Mesenchymal stem cell (in vitro differentiated cells and primary cell): ENCODE measurements around the gene CELSR3. TPM values are rescaled to one million over a fixed set of nuclear protein-coding genes. Genes with fewer than 3 reads are reported as not detected.

Experiments
- DNase-seq: peaks from one replicate; pipeline ENCODE4 v3.0.0-alpha.2; 2013
- H2AFZ ChIP-seq: one replicate; pipeline ENCODE4 v1.6.1; 2013; ENCODE audit warnings: low read depth, mild to moderate bottlenecking, control low read depth, inconsistent platforms, low read length, moderate library complexity
- H2AK5ac ChIP-seq: 2 replicates; pipeline ENCODE4 v1.6.1; 2013; ENCODE audit warnings: low read length, moderate library complexity, mild to moderate bottlenecking, inconsistent platforms; ENCODE audit not compliant: severe bottlenecking
- H2BK120ac ChIP-seq: one replicate; pipeline ENCODE4 v1.6.1; 2013; ENCODE audit warnings: low read depth, mild to moderate bottlenecking, inconsistent platforms, low read length, moderate library complexity
- H2BK12ac ChIP-seq, 2 experiments: one replicate each; pipeline ENCODE4 v1.6.1; 2013; ENCODE audit warnings: inconsistent platforms in 2 of 2, low read length in 2 of 2, mild to moderate bottlenecking in 2 of 2, moderate library complexity in 2 of 2, control low read depth in 1 of 2
- H2BK15ac ChIP-seq: one replicate; pipeline ENCODE4 v1.6.1; 2013; ENCODE audit warnings: mild to moderate bottlenecking, low read depth, inconsistent platforms; ENCODE audit not compliant: poor library complexity, severe bottlenecking
- H2BK5ac ChIP-seq: 2 replicates; pipeline ENCODE4 v1.6.1; 2013; ENCODE audit warnings: low read depth, mild to moderate bottlenecking, low read length, control low read depth, inconsistent platforms; ENCODE audit not compliant: poor library complexity, severe bottlenecking
- H3K14ac ChIP-seq, 2 experiments: one replicate each; pipeline ENCODE4 v1.6.1; 2013; ENCODE audit warnings: inconsistent platforms in 2 of 2, low read length in 2 of 2, control low read depth in 1 of 2, mild to moderate bottlenecking in 1 of 2, moderate library complexity in 1 of 2
- H3K18ac ChIP-seq, 2 experiments: one replicate each; pipeline ENCODE4 v1.6.1; 2013; ENCODE audit warnings: inconsistent platforms in 2 of 2, low read length in 2 of 2, control low read depth in 1 of 2, low read depth in 1 of 2, mild to moderate bottlenecking in 1 of 2
- H3K23ac ChIP-seq, 2 experiments: one replicate each; pipeline ENCODE4 v1.6.1; 2013; ENCODE audit warnings: inconsistent platforms in 2 of 2, low read length in 2 of 2, mild to moderate bottlenecking in 2 of 2, moderate library complexity in 2 of 2, control low read depth in 1 of 2
- H3K27ac ChIP-seq: 2 replicates; pipeline ENCODE4 v1.5.1; 2013; ENCODE audit warnings: mild to moderate bottlenecking, moderate library complexity, low read length, control low read depth, inconsistent platforms; ENCODE audit not compliant: poor library complexity, severe bottlenecking
- H3K27me3 ChIP-seq, 2 experiments: 2 replicates each; pipeline versions ENCODE4 v1.6.1 to v1.7.0; 2013; ENCODE audit warnings: low read length in 2 of 2, mild to moderate bottlenecking in 2 of 2, moderate library complexity in 2 of 2, control low read depth in 1 of 2, inconsistent platforms in 1 of 2; ENCODE audit not compliant: control insufficient read depth in 1 of 2, insufficient read depth in 1 of 2
- H3K36me3 ChIP-seq, 2 experiments: 2 replicates each; pipeline versions ENCODE4 v1.6.1 to v1.7.0; 2013; ENCODE audit warnings: low read length in 2 of 2, control low read depth in 1 of 2, inconsistent platforms in 1 of 2, low read depth in 1 of 2, mild to moderate bottlenecking in 1 of 2; ENCODE audit not compliant: insufficient read depth in 2 of 2, control insufficient read depth in 1 of 2
- H3K4ac ChIP-seq, 2 experiments: one replicate each; pipeline ENCODE4 v1.6.1; 2013; ENCODE audit warnings: inconsistent platforms in 2 of 2, low read length in 2 of 2, mild to moderate bottlenecking in 2 of 2, moderate library complexity in 2 of 2, control low read depth in 1 of 2, low read depth in 1 of 2
- H3K4me1 ChIP-seq: 2 replicates; pipeline ENCODE4 v1.6.1; 2013; ENCODE audit warnings: low read depth, low read length, control low read depth; ENCODE audit not compliant: control insufficient read depth, insufficient read depth
- H3K4me2 ChIP-seq: 2 replicates; pipeline ENCODE4 v1.6.1; 2013; ENCODE audit warnings: low read length, mild to moderate bottlenecking, inconsistent platforms; ENCODE audit not compliant: poor library complexity, severe bottlenecking
- H3K4me3 ChIP-seq, 2 experiments: 2 replicates each; pipeline versions ENCODE4 v1.5.1 to v1.7.0; 2013; ENCODE audit warnings: low read length in 2 of 2, mild to moderate bottlenecking in 2 of 2, control low read depth in 1 of 2, low read depth in 1 of 2; ENCODE audit not compliant: insufficient read depth in 1 of 2
- H3K79me1 ChIP-seq: replicated peaks from 2 replicates; pipeline ENCODE4 v1.6.1; 2013; ENCODE audit warnings: mild to moderate bottlenecking, control low read depth, low read length, inconsistent platforms; ENCODE audit not compliant: poor library complexity, severe bottlenecking
- H3K9ac ChIP-seq: 2 replicates; pipeline ENCODE4 v1.7.0; 2013; ENCODE audit warnings: mild to moderate bottlenecking, low read length, moderate library complexity
- H3K9me3 ChIP-seq: 2 replicates; pipeline ENCODE4 v1.7.0; 2013; ENCODE audit warnings: mild to moderate bottlenecking, low read length; ENCODE audit not compliant: control insufficient read depth
- H4K8ac ChIP-seq: one replicate; pipeline ENCODE4 v1.6.1; 2013; ENCODE audit warnings: inconsistent platforms, mild to moderate bottlenecking, low read length, moderate library complexity
- H4K91ac ChIP-seq: one replicate; pipeline ENCODE4 v1.6.1; 2013; ENCODE audit warnings: mild to moderate bottlenecking, low read length, inconsistent platforms
- WGBS: methylation state at CpG from one replicate; pipeline ENCODE4 v1.1.7; 2013; ENCODE audit warnings: mixed read lengths; 5-methylcytosine and 5-hydroxymethylcytosine counted together
- polyA plus RNA-seq, 2 experiments: library from polyadenylated mRNA; stranded (reverse); fragments of 200-250 nt; gene quantifications; one replicate each; pipeline ENCODE4 v1.2.3, GENCODE V29; 2013

CELSR3 gene, protein sequence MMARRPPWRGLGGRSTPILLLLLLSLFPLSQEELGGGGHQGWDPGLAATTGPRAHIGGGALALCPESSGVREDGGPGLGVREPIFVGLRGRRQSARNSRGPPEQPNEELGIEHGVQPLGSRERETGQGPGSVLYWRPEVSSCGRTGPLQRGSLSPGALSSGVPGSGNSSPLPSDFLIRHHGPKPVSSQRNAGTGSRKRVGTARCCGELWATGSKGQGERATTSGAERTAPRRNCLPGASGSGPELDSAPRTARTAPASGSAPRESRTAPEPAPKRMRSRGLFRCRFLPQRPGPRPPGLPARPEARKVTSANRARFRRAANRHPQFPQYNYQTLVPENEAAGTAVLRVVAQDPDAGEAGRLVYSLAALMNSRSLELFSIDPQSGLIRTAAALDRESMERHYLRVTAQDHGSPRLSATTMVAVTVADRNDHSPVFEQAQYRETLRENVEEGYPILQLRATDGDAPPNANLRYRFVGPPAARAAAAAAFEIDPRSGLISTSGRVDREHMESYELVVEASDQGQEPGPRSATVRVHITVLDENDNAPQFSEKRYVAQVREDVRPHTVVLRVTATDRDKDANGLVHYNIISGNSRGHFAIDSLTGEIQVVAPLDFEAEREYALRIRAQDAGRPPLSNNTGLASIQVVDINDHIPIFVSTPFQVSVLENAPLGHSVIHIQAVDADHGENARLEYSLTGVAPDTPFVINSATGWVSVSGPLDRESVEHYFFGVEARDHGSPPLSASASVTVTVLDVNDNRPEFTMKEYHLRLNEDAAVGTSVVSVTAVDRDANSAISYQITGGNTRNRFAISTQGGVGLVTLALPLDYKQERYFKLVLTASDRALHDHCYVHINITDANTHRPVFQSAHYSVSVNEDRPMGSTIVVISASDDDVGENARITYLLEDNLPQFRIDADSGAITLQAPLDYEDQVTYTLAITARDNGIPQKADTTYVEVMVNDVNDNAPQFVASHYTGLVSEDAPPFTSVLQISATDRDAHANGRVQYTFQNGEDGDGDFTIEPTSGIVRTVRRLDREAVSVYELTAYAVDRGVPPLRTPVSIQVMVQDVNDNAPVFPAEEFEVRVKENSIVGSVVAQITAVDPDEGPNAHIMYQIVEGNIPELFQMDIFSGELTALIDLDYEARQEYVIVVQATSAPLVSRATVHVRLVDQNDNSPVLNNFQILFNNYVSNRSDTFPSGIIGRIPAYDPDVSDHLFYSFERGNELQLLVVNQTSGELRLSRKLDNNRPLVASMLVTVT (N-terminal part only)
- 2.1 TPM for polyA plus RNA-seq (2013, experiment 1 of 2)
- 2.0 TPM for polyA plus RNA-seq (2013, experiment 2 of 2)

DNA sequence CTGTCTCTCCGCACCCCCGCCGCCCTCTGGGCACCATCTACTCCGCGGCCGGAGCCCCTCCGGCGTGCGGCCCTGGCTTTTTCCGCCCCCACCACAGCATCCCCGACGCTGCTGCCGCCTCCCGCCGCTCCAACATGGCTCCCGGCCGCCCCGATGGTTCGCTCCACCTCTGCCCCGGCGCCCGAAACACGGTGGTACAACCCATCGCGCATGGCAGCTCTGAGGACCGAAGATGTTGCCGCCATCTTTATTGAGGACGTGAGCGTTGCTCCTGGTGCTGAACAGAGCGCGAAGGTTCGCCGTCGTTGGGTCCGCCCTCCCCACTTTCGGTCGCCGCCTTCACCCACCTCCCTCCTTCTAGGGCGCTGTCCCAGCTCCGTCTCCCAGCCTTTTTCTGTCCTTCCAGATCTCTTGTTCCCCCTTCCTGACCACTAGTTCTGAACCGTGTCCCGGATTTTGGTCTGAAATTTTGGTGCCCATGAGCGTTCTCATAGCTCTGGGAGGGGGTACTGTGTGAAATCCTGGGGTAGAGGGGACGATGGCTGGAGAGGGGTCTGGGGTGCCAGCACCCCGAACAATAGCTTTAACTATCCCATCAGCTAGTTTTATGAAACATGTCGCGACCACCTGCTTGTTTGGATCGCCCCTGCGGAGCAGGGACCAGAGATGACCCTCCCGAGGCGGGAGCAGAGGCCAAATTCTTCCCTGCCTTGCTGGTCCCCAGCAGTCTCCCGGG, at the start of gene CELSR3:
CELSR3 (minus strand) TSS at position 134 of the 736 bp plus-strand sequence. CDS start 252 bp downstream, outside the sequence.
- peaks cover 0 to 18% of the 10 kb centered on the region in 2 experiments for H3K36me3 ChIP-seq
- peak within 1 kb of the TSS; percentile 87 for H4K91ac ChIP-seq
- peak within 1 kb of the TSS in 1 of 2 experiments; percentile 46 for H3K23ac ChIP-seq
- no peak within 1 kb of the TSS for H2BK12ac ChIP-seq
- H2BK15ac ChIP-seq, result no peak within 1 kb of the TSS
- peak within 1 kb of the TSS; percentile 95 for H3K9ac ChIP-seq
- peaks cover 24% of the 10 kb centered on the region for H3K4me1 ChIP-seq
- no peaks in the 10 kb centered on the region for H3K9me3 ChIP-seq
- H3K4me2 ChIP-seq, result peak within 1 kb of the TSS; percentile 96
- peak within 1 kb of the TSS; percentile 54 for H2AFZ ChIP-seq
- under 1% methylated on average over 42 of the region's 52 CpGs for WGBS
- H3K27me3 ChIP-seq, result peaks cover 6 to 10% of the 10 kb centered on the region in 2 experiments
- H3K14ac ChIP-seq, result no peak within 1 kb of the TSS
- peak; percentile 95 for DNase-seq
- H3K4ac ChIP-seq, result peak within 1 kb of the TSS; percentile 57 to 93
- peak within 1 kb of the TSS; percentile 77 for H2BK120ac ChIP-seq
- H3K79me1 ChIP-seq, result no peaks in the 10 kb centered on the region
- H2BK5ac ChIP-seq, result peak within 1 kb of the TSS; percentile 63
- peak within 1 kb of the TSS; percentile 88 for H4K8ac ChIP-seq
- H2AK5ac ChIP-seq, result peak within 1 kb of the TSS; percentile 93
- H3K4me3 ChIP-seq, result peak within 1 kb of the TSS; percentile 67 to 88
- peak within 1 kb of the TSS; percentile 90 for H3K27ac ChIP-seq
- peak within 1 kb of the TSS; percentile 83 to 85 for H3K18ac ChIP-seq

DNA sequence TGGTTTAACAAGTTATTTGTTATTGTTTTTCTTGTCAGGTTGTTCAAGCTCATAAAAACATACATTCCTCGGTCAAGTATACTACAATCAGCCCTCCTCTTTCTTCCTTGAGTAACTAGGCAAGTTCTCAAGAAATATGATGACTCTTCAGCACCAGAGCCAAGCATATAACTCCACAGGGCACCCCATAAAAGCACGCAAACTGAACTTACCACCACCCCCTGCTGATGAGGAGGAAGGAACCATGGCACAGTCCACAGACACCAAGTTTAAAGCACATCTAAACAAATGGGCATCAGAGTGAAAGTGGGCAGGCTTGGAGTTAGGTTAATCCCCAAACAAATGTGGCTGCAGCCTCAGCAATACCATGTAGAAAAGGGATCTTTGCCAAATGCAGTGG, 49.0 kb upstream of the CELSR3 start:
- H2AFZ ChIP-seq, result no peak overlapping the region
- WGBS, result 100% methylated on average over 1 of the region's 2 CpGs
- no peak overlapping the region for H3K4ac ChIP-seq
- H3K36me3 ChIP-seq, result peaks cover 51 to 56% of the 10 kb centered on the region in 2 experiments
- H2BK12ac ChIP-seq, result no peak overlapping the region
- no peaks in the 10 kb centered on the region for H3K79me1 ChIP-seq
- H2BK120ac ChIP-seq, result no peak overlapping the region
- H3K18ac ChIP-seq, result no peak overlapping the region
- H3K27ac ChIP-seq, result peak overlapping the region; percentile 33
- H3K14ac ChIP-seq, result no peak overlapping the region
- no peak for DNase-seq
- H3K4me1 ChIP-seq, result peaks cover 29% of the 10 kb centered on the region
- no peaks in the 10 kb centered on the region for H3K9me3 ChIP-seq
- no peak overlapping the region for H2AK5ac ChIP-seq
- H4K91ac ChIP-seq, result peak overlapping the region; percentile 21
- H3K23ac ChIP-seq, result no peak overlapping the region
- H2BK5ac ChIP-seq, result no peak overlapping the region
- peak overlapping the region; percentile 45 for H3K4me2 ChIP-seq
- no peak overlapping the region for H3K4me3 ChIP-seq
- H4K8ac ChIP-seq, result no peak overlapping the region
- no peak overlapping the region for H2BK15ac ChIP-seq
- no peaks in the 10 kb centered on the region for H3K27me3 ChIP-seq
- H3K9ac ChIP-seq, result peak overlapping the region; percentile 40

DNA sequence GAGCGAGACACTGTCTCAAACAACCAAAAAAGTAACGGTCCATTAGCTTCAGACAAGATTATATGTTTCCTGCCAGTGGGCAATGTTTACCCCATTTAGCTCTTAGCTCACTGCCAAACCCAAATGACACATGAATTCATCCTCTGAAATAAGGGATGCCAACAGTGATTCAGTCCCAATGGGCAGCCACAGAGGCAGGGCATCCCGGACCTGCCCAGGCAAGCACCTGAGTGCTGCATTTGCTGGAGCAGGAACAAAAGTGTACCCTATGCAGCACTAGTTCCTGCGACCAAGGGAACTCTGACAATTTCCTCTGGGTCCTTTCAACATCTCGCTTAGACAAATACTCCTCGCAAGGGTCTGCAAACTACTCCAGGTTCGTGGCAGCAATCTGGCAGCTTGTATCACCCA, 46.4 kb upstream of the CELSR3 start:
- Histone ChIP-seq H2AFZ (no peak overlapping the region), H3K9ac (peak overlapping the region; percentile 62), H3K14ac (no peak overlapping the region), H4K8ac (no peak overlapping the region), H3K4me2 (no peak overlapping the region), H3K4ac (no peak overlapping the region), H3K79me1 (no peaks in the 10 kb centered on the region), H3K23ac (no peak overlapping the region), H3K4me1 (peaks cover 26% of the 10 kb centered on the region), H2BK120ac (no peak overlapping the region), H3K4me3 (peak overlapping the region in 1 of 2 experiments; percentile 6), H4K91ac (no peak overlapping the region), H2BK5ac (no peak overlapping the region), H3K9me3 (no peaks in the 10 kb centered on the region), H2AK5ac (peak overlapping the region; percentile 65), H2BK15ac (no peak overlapping the region), H3K18ac (no peak overlapping the region), H2BK12ac (no peak overlapping the region), H3K36me3 (peaks cover 58 to 73% of the 10 kb centered on the region in 2 experiments), H3K27ac (peak overlapping the region; percentile 85), H3K27me3 (no peaks in the 10 kb centered on the region)
- DNase-seq, result no peak
- WGBS, result 96% methylated on average over 7 of the region's 7 CpGs
